ENCODE measurements around the gene RBPJ. TPM values are rescaled to one million over a fixed set of nuclear protein-coding genes. Genes with fewer than 3 reads are reported as not detected.

RBPJ gene
- total RNA-seq, 2 donors from 2014 or later = 41.7 to 98.2 TPM

DNA sequence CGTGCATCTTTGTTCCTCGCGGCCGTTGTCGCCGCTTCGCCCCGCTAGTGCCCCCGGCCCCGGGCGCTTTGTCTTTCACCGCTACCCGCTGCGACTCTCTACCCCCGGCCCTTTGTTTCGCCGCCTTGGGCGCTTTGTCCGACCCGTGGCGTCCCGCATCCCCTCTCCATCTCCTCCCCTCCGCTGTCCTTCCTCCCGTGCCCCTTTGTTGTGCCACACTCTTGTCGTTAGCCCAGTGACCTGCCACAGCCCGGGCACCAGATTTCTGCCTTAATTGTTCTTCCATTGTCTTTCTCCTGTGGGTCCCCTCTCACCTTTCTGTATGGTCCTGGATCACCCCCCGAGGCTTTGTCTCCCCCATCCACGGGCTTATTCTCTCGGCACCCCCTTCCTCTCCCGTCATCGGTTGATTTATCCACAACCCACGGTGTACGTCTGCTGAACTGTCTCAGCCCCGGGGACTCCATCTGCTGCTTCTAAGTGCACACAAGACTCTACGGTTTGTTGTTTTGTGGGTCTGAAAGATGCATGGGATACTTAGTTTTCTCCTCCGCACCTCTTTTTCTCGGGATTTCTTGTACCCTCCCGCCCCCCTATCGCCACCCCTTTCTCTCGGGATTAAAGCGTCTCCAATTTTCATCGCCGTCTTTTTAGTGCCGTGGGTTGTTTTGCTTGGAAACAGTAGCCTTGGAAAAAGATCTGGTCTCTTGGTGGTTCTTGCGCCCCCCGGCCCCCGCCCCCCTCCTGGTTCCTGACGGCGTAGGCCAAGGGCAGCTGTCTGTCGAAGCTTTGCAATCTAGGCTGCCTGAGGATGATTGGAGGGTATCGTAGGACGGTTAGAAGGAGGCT, 783 bp downstream of the RBPJ start:
- no peaks in the 10 kb centered on the region for H3K36me3 ChIP-seq
- peak; percentile 47 for DNase-seq
- peak overlapping the region; percentile 19 for H3K27ac ChIP-seq
- H3K9me3 ChIP-seq = no peaks in the 10 kb centered on the region
- intact Hi-C loops (cut with DNase I) = loop anchor here (5.0 kb wide), 1 partner anchor 239 kb away; no protein-coding TSS in a partner anchor
- TF ChIP-seq, protein P1, sequence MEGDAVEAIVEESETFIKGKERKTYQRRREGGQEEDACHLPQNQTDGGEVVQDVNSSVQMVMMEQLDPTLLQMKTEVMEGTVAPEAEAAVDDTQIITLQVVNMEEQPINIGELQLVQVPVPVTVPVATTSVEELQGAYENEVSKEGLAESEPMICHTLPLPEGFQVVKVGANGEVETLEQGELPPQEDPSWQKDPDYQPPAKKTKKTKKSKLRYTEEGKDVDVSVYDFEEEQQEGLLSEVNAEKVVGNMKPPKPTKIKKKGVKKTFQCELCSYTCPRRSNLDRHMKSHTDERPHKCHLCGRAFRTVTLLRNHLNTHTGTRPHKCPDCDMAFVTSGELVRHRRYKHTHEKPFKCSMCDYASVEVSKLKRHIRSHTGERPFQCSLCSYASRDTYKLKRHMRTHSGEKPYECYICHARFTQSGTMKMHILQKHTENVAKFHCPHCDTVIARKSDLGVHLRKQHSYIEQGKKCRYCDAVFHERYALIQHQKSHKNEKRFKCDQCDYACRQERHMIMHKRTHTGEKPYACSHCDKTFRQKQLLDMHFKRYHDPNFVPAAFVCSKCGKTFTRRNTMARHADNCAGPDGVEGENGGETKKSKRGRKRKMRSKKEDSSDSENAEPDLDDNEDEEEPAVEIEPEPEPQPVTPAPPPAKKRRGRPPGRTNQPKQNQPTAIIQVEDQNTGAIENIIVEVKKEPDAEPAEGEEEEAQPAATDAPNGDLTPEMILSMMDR (IDR thresholded peaks at IDR 0.05) = no peak
- peak overlapping the region; percentile 61 for H3K4me3 ChIP-seq
- no peaks in the 10 kb centered on the region for H3K4me1 ChIP-seq
- no peaks in the 10 kb centered on the region for H3K27me3 ChIP-seq
- H3K9ac ChIP-seq (ENCODE audit: low read depth in 2 of 2, low read length in 2 of 2) = peak overlapping the region; percentile 76 to 91

DNA sequence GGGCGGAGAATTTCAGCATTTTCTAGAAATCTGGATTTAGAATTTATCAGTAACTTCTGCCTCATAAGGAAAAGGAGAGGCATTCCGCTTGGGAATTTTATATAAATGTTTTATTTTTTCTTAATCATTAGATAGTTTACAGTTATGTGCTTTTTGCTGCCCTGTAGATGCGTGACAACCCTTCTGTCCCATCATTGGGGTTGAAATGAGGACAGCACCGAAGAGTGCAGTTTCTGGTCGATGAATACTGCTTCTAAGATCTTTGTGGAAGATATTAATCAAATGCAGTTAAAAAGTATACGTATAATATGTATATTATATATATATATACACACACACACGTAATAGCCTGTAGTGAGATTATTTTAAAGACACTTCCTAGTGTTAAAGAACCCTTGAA, 1.5 kb downstream of the RBPJ start:
- no peaks in the 10 kb centered on the region for H3K36me3 ChIP-seq
- TF ChIP-seq, protein P1 (IDR thresholded peaks at IDR 0.05) = no peak
- peak overlapping the region in 1 of 2 donors; percentile 91 for H3K9ac ChIP-seq (ENCODE audit: low read depth in 2 of 2, low read length in 2 of 2)
- H3K9me3 ChIP-seq = no peaks in the 10 kb centered on the region
- peak overlapping the region; percentile 61 for H3K4me3 ChIP-seq
- intact Hi-C loops (cut with DNase I) = loop anchor here (5.0 kb wide), 1 partner anchor 240 kb away; no protein-coding TSS in a partner anchor
- no peaks in the 10 kb centered on the region for H3K4me1 ChIP-seq
- no peak for DNase-seq
- no peak overlapping the region for H3K27ac ChIP-seq
- H3K27me3 ChIP-seq = no peaks in the 10 kb centered on the region

DNA sequence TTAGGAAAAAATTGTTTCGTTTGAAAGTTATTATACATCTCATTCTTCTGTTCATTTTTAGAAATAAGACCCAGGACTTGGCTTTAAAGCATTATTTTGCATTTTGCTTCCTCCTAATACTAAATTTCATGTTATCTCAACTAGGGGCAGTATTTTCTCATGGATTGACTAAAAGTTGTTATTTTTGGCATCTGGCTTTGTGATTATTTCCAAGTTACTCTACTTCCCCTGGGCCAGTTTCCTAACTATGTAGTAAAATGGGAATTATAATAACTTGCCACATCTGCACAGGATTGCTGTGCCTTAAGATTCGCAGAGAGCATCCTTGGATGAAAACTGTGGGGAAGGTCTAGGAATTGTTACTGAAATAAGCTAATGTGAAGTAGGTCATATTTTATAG, 3.0 kb downstream of the RBPJ start:
- no peak for DNase-seq
- H3K9me3 ChIP-seq = no peaks in the 10 kb centered on the region
- H3K27ac ChIP-seq = no peak overlapping the region
- no peaks in the 10 kb centered on the region for H3K4me1 ChIP-seq
- intact Hi-C loops (cut with DNase I) = loop anchor here (5.0 kb wide), 1 partner anchor 242 kb away; no protein-coding TSS in a partner anchor
- no peaks in the 10 kb centered on the region for H3K36me3 ChIP-seq
- no peaks in the 10 kb centered on the region for H3K27me3 ChIP-seq
- no peak overlapping the region for H3K9ac ChIP-seq (ENCODE audit: low read depth in 2 of 2, low read length in 2 of 2)
- TF ChIP-seq, protein P1 (IDR thresholded peaks at IDR 0.05) = no peak
- no peak overlapping the region for H3K4me3 ChIP-seq

DNA sequence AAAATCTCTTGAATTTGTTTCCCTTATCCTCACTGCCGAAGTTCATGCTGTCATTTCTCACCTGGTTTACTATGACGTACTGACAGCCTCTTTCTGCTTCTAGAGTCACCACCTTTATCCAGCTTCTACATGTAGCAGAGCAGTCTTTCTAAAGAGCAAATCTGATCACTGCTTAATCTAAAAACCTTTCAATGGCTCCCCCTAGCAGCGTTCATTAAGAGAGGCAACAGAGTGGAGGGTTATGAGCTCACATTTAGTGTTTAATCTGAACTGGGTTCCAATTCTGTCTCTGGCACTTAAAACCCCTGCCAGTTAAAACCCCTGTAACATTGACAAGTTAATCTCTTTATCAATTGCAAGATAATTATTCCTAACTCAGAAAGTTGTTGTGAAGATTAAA, 4.4 kb downstream of the RBPJ start:
- H3K27ac ChIP-seq = no peak overlapping the region
- DNase-seq = no peak
- intact Hi-C loops (cut with DNase I) = no loop called here

DNA sequence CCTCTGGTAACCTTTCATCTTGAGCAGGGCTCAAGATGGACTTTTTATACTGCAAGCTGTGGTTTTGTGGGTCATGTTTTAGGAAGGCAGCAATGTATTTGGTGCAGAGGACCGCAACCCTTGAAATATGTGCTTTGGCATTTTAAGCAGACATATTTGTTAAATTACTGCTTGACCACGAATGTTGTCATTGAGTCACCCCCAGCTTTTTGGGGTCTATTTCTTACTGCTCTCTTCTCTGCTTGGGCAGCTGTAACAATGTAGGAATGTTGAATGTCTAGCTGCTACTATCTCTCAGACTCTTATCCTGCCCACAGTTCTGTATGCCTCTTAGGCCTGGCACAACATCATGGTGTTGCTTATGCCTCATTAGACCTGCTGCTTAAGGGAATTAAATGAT, 6.0 kb downstream of the RBPJ start:
- TF ChIP-seq, protein P1 (IDR thresholded peaks at IDR 0.05) = no peak
- Histone ChIP-seq H3K9me3 (no peaks in the 10 kb centered on the region), H3K9ac (ENCODE audit: low read depth in 2 of 2, low read length in 2 of 2) (no peak overlapping the region), H3K36me3 (no peaks in the 10 kb centered on the region), H3K27ac (no peak overlapping the region), H3K4me1 (peaks cover 4% of the 10 kb centered on the region), H3K4me3 (no peak overlapping the region), H3K27me3 (no peaks in the 10 kb centered on the region)
- DNase-seq = no peak
- intact Hi-C loops (cut with DNase I) = no loop called here

More for the DNA sequence above, 4.4 kb downstream of the RBPJ start:
- TF ChIP-seq, protein P1 (IDR thresholded peaks at IDR 0.05) = no peak
- H3K9me3 ChIP-seq = no peaks in the 10 kb centered on the region
- no peaks in the 10 kb centered on the region for H3K36me3 ChIP-seq
- no peaks in the 10 kb centered on the region for H3K4me1 ChIP-seq
- no peak overlapping the region for H3K4me3 ChIP-seq
- H3K9ac ChIP-seq (ENCODE audit: low read depth in 2 of 2, low read length in 2 of 2) = no peak overlapping the region
- H3K27me3 ChIP-seq = no peaks in the 10 kb centered on the region
